GM18951 (cell line): ENCODE data around the gene MAPT.
"Not testable (repeated sequence)": the region's sequence is repeated elsewhere in the genome, so short reads cannot be mapped to it uniquely, and the experiment has no call there.

ENCODE experiments used
- POLR2A ChIP-seq: IDR thresholded peaks from 4 replicates; pipeline ENCODE4 v1.6.1; 2011; ENCODE audit warnings: mild to moderate bottlenecking; ENCODE audit not compliant: insufficient read length, insufficient read depth; ENCODE audit errors: extremely low read depth
- in situ Hi-C: fragments of 300-500 bp; cut with MboI; formaldehyde crosslinking; loops from one replicate; pipeline ENCODE4 v1.12.0; 2022; ENCODE audit warnings: low sequenced_read_pairs, mixed read lengths, inconsistent platforms; ENCODE audit not compliant: unreplicated experiment

The MAPT gene

GRCh38 chr17:45934044-45934979 lies 40.0 kb downstream of the MAPT start:
- no peak for TF ChIP-seq POLR2A
- in situ Hi-C loops = no loop called here

GRCh38 chr17:45935197-45935709 lies 40.9 kb downstream of the MAPT start:
- in situ Hi-C loops = no loop called here
- TF ChIP-seq POLR2A = no peak

GRCh38 chr17:45935710-45936509 lies 41.6 kb downstream of the MAPT start:
- no peak for TF ChIP-seq POLR2A
- in situ Hi-C loops = no loop called here

GRCh38 chr17:45936610-45937009 lies 42.3 kb downstream of the MAPT start:
- in situ Hi-C loops = no loop called here
- no peak for TF ChIP-seq POLR2A

GRCh38 chr17:45937186-45937585 lies 42.8 kb downstream of the MAPT start:
- in situ Hi-C loops = not testable (repeated sequence)

- no peak for TF ChIP-seq POLR2A
- in situ Hi-C loops = no loop called here
Observed at GRCh38 chr17:45939395-45939794, 45.0 kb downstream of the MAPT start.

GRCh38 chr17:45940293-45940692 lies 45.9 kb downstream of the MAPT start:
- TF ChIP-seq POLR2A = no peak
- in situ Hi-C loops = no loop called here

- in situ Hi-C loops = no loop called here
- TF ChIP-seq POLR2A = no peak
Observed at GRCh38 chr17:45940826-45941225, 46.5 kb downstream of the MAPT start.

- no peak for TF ChIP-seq POLR2A
- in situ Hi-C loops = no loop called here
Observed at GRCh38 chr17:45941395-45941794, 47.0 kb downstream of the MAPT start.

- in situ Hi-C loops = no loop called here
- no peak for TF ChIP-seq POLR2A
Observed at GRCh38 chr17:45942284-45942683, 47.9 kb downstream of the MAPT start.

GRCh38 chr17:45946841-45947256 lies 52.5 kb downstream of the MAPT start:
- no peak for TF ChIP-seq POLR2A
- in situ Hi-C loops = no loop called here

- in situ Hi-C loops = no loop called here
- TF ChIP-seq POLR2A = no peak
Observed at GRCh38 chr17:45948498-45948880, 54.1 kb downstream of the MAPT start.

- TF ChIP-seq POLR2A = no peak
- in situ Hi-C loops = no loop called here
Observed at GRCh38 chr17:45948881-45949624, 54.7 kb downstream of the MAPT start.
